ENCODE results near the gene CDK4. TPM values are rescaled to one million over a fixed set of nuclear protein-coding genes. Genes with fewer than 3 reads are reported as not detected.

The CDK4 gene
- total and polyA plus RNA-seq, 2 donors from 2014 or later, result 69.1 to 118 TPM

Small RNAs within 50 kb of the gene (microRNA-seq; reads per million reads assigned to microRNA genes)
- not detected for gene MIR6759

Other genes starting within 250 kb of the CDK4 start
- gene DDIT3, start 231.8 kb downstream of the CDK4 start, total RNA-seq, result 34.1 TPM
- gene DDIT3, start 231.8 kb downstream of the CDK4 start, polyA plus RNA-seq (ENCODE audit: insufficient read depth, low read depth, low replicate concordance), result 83.1 TPM
- 118 TPM for gene MBD6, start 229.5 kb downstream of the CDK4 start, total RNA-seq
- 38.4 TPM for gene MBD6, start 229.5 kb downstream of the CDK4 start, polyA plus RNA-seq (ENCODE audit: insufficient read depth, low read depth, low replicate concordance)
- 110 TPM for gene DCTN2, start 205.1 kb downstream of the CDK4 start, total RNA-seq
- gene DCTN2, start 205.1 kb downstream of the CDK4 start, polyA plus RNA-seq (ENCODE audit: insufficient read depth, low read depth, low replicate concordance), result 133 TPM
- gene KIF5A, start 202.3 kb downstream of the CDK4 start, total RNA-seq, result 1.3 TPM
- gene KIF5A, start 202.3 kb downstream of the CDK4 start, polyA plus RNA-seq (ENCODE audit: insufficient read depth, low read depth, low replicate concordance), result 0.69 TPM
- 52.4 TPM for gene PIP4K2C, start 161.1 kb downstream of the CDK4 start, total RNA-seq
- 43.2 TPM for gene PIP4K2C, start 161.1 kb downstream of the CDK4 start, polyA plus RNA-seq (ENCODE audit: insufficient read depth, low read depth, low replicate concordance)
- gene DTX3, start 147.5 kb downstream of the CDK4 start, total RNA-seq, result 34.5 TPM
- gene DTX3, start 147.5 kb downstream of the CDK4 start, polyA plus RNA-seq (ENCODE audit: insufficient read depth, low read depth, low replicate concordance), result 41.2 TPM
- 15.0 TPM for gene ARHGEF25, start 140.9 kb downstream of the CDK4 start, total RNA-seq
- 10.9 TPM for gene ARHGEF25, start 140.9 kb downstream of the CDK4 start, polyA plus RNA-seq (ENCODE audit: insufficient read depth, low read depth, low replicate concordance)
- 2.0 TPM for gene B4GALNT1, start 119.1 kb downstream of the CDK4 start, total RNA-seq
- gene B4GALNT1, start 119.1 kb downstream of the CDK4 start, polyA plus RNA-seq (ENCODE audit: insufficient read depth, low read depth, low replicate concordance), result 1.6 TPM
- 325 TPM for gene OS9, start 58.2 kb downstream of the CDK4 start, total RNA-seq
- gene OS9, start 58.2 kb downstream of the CDK4 start, polyA plus RNA-seq (ENCODE audit: insufficient read depth, low read depth, low replicate concordance), result 256 TPM
- gene AGAP2, start 13.6 kb downstream of the CDK4 start, total RNA-seq, result 3.7 TPM
- gene AGAP2, start 13.6 kb downstream of the CDK4 start, polyA plus RNA-seq (ENCODE audit: insufficient read depth, low read depth, low replicate concordance), result 0.13 TPM
- 53.3 TPM for gene TSPAN31, start 7.3 kb downstream of the CDK4 start, total RNA-seq
- 60.1 TPM for gene TSPAN31, start 7.3 kb downstream of the CDK4 start, polyA plus RNA-seq (ENCODE audit: insufficient read depth, low read depth, low replicate concordance)
- gene MARCHF9, start 2.8 kb upstream of the CDK4 start, total RNA-seq, result 22.9 TPM
- gene MARCHF9, start 2.8 kb upstream of the CDK4 start, polyA plus RNA-seq (ENCODE audit: insufficient read depth, low read depth, low replicate concordance), result 38.4 TPM
- gene CYP27B1, start 14.8 kb upstream of the CDK4 start, total RNA-seq, result 3.5 TPM
- 33.4 TPM for gene CYP27B1, start 14.8 kb upstream of the CDK4 start, polyA plus RNA-seq (ENCODE audit: insufficient read depth, low read depth, low replicate concordance)
- 23.4 TPM for gene METTL1, start 19.8 kb upstream of the CDK4 start, total RNA-seq
- gene METTL1, start 19.8 kb upstream of the CDK4 start, polyA plus RNA-seq (ENCODE audit: insufficient read depth, low read depth, low replicate concordance), result 69.4 TPM
- 10.4 TPM for gene EEF1AKMT3, start 20.3 kb upstream of the CDK4 start, total RNA-seq
- 15.3 TPM for gene EEF1AKMT3, start 20.3 kb upstream of the CDK4 start, polyA plus RNA-seq (ENCODE audit: insufficient read depth, low read depth, low replicate concordance)
- gene TSFM, start 30.5 kb upstream of the CDK4 start, total RNA-seq, result 32.8 TPM
- gene TSFM, start 30.5 kb upstream of the CDK4 start, polyA plus RNA-seq (ENCODE audit: insufficient read depth, low read depth, low replicate concordance), result 84.6 TPM
- gene AVIL, start 66.4 kb upstream of the CDK4 start, total RNA-seq, result 7.7 TPM
- 4.1 TPM for gene AVIL, start 66.4 kb upstream of the CDK4 start, polyA plus RNA-seq (ENCODE audit: insufficient read depth, low read depth, low replicate concordance)
- 198 TPM for gene CTDSP2, start 94.4 kb upstream of the CDK4 start, total RNA-seq
- 46.0 TPM for gene CTDSP2, start 94.4 kb upstream of the CDK4 start, polyA plus RNA-seq (ENCODE audit: insufficient read depth, low read depth, low replicate concordance)
- gene ATP23, start 189.3 kb upstream of the CDK4 start, total RNA-seq, result 3.7 TPM
- 13.1 TPM for gene ATP23, start 189.3 kb upstream of the CDK4 start, polyA plus RNA-seq (ENCODE audit: insufficient read depth, low read depth, low replicate concordance)